HG03108 (cell line): Measurements from ENCODE around the gene THAP3.
"Not testable (repeated sequence)": the region's sequence is repeated elsewhere in the genome, so short reads cannot be mapped to it uniquely, and the experiment has no call there.

ENCODE experiments used
- ATAC-seq: cut with Tn5 transposase; IDR thresholded peaks from one replicate; pipeline ENCODE4 v1.9.1; 2021; ENCODE audit warnings: moderate library complexity; ENCODE audit not compliant: unreplicated experiment

Gene THAP3

DNA sequence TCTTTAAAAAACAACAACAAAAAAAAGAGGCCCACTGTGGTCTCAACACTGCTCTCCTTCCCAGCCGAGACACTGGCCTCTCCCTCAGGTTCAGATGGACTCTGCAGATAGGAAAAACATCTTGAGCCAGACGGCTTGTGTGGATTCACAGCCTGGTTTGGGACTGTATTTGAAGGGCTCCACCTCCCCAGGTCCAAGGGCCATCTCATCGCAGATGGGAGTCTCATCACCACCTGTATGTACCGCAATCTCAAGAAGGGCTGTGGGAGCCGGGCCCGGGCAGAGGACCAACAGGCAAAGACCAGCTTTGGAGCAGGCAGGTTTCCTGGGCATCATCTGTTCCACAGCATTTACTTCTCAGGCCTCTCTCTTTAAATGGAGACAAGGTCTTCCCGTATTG, 34.6 kb upstream of the THAP3 start:
- ATAC-seq: no peak

- ATAC-seq: no peak
These were observed 33.4 kb upstream of the THAP3 start for GRCh38 chr1:6591222-6591621.

GRCh38 chr1:6591644-6592043, 33.0 kb upstream of the THAP3 start:
- ATAC-seq: no peak

DNA sequence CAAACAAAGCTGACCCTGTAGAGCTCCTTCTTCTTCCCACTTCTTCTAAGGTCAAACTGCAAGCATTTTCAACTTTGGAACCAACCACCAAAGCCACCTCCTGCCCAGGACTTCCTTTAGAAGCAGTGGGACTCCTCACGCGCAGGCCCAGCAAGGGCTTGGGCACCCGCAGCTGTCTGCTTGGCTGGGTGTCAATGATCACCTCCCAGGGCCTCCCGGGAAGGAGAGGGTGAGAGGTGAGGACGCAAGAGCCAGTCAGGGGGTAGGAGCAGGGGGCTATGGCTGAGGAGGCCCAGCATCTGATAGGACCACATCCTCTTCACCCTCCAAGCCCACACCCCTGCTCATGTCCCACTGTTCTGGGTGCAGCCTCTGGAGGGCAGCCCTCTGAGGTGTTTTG, 32.2 kb upstream of the THAP3 start:
- no peak for ATAC-seq

DNA sequence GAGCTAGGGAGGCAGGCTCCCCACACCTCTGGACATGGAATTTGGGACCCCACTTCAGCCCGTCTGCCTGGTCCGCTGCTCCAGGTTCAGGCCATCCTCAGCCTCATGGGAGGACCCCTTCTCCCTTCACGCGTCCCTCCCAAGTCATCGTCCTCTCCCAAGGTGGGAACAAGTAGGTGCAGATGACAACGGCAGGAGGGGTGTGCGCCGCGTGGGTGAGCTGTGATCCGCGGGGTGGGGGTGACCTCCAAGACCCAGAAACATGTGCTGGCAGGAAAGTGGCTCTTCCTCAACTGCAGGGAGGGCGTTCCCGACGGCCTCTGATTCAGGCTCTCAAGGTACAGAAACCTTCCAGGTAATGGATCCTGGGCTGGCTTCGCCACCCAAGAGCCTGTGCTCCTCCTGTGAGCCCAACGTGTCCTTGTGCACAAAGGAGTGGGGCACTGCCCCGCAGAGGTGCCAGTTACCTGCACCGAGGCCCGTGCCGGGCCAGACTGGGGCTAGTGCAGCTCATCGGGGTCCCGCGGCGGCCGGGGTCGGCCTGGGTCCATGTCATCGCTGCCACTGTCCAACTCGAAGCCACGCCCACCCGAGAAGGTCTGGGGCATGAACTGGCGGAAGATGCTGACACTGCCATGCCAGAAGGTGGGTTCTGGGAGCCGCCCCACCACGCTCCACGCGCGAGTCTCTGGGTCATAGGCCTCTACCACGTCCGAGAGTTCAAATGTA, 31.6 kb upstream of the THAP3 start:
- no peak for ATAC-seq

DNA sequence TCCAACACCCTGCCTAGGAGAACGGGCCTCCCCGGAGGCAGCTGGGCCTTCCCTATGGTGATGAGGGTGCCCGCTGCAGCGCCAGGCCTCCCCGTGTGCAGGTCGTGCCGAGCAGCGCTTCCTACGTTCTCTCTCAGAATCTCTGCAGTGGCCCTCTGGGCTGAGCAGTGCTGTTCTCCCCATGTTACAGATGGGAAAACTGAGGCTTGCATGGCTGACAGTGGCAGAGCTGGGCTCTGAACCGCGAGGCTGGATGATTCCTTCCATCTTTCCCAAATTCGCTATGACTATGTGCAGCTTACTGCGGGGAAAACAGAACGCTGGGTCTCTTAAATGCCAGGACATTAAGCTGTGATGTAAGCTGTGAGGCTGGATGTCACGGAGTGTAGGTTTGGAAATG, 30.9 kb upstream of the THAP3 start:
- ATAC-seq: no peak

GRCh38 chr1:6594977-6595740, 29.5 kb upstream of the THAP3 start:
- no peak for ATAC-seq

- no peak for ATAC-seq
These were observed 28.3 kb upstream of the THAP3 start for GRCh38 chr1:6596351-6596750.

GRCh38 chr1:6596886-6597776, 27.5 kb upstream of the THAP3 start:
- no peak for ATAC-seq

DNA sequence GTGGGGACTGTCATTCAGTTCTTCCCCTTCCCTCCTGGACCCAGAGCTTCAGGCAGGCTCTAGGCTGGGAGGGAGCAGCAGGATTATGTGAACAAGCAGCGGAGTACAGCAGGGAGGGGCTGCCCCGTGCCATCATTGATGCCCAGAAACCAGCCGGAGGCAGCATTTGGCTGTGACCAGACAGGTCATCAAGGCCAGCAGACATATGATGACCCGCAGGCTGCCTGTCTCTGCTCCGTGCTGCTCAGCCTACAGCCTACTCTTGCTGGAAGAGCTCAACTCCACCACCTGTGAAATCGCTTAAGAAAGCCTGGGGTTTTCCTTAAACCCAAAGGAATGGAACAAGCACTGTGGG, 26.9 kb upstream of the THAP3 start:
- no peak for ATAC-seq

GRCh38 chr1:6599141-6599975, 25.3 kb upstream of the THAP3 start:
- ATAC-seq: no peak

DNA sequence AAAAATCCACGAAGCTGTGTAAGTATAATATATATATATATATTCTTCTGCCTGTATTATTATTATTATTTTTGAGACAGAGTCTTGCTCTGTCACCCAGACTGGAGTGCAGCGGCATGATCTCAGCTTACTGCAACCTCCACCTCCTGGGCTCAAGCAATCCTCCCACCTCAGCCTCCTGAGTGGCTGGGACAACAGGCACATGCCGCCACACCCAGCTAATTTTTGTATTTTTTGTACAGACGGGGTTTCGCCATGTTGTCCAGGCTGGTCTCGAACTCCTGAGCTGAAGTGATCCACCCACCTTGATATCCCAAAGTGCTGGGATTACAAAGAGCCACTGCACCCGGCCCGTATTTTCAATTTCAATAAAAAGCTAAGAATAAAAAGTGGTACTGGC, 24.7 kb upstream of the THAP3 start:
- not testable (repeated sequence) for ATAC-seq

- ATAC-seq: peak; percentile 4
These were observed 24.1 kb upstream of the THAP3 start for GRCh38 chr1:6600410-6601048.

- peak; percentile 35 for ATAC-seq
These were observed 23.4 kb upstream of the THAP3 start for GRCh38 chr1:6601049-6601922.

GRCh38 chr1:6601923-6602668, 22.6 kb upstream of the THAP3 start:
- ATAC-seq: peak; percentile 18

DNA sequence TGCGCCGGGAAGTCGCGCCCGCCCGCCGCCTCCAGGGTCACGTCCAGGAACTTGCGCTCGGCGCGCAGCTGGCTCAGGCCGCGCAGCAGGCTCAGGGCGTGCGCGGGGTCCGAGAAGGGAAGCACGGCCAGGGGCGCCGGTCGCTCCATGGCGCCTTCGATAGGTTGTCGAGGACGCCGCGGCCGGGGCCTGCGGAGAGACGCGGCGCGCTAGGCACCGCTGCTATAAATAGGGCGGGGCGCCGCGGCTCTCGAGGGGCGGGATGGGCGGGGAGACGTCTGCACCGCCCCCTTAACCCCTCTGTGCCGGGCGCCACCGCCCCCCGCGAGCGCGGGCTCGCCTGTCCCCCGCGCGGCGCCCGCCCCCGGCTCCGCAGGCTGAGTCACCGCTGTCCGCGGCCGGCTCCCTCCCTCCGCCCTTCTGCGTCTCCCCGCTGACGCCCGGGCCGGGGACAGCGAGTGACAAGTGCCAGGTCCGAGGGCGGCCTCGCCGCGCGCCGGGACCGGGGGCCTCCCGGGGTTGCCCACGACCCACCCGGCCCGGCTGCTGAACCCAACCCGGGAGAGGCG, 21.9 kb upstream of the THAP3 start, which contains the start of gene KLHL21:
KLHL21 (minus strand) TSS at position 201 of the 569 bp plus-strand sequence; CDS start at position 149, 52 bp downstream.
- ATAC-seq: peak; percentile 44

DNA sequence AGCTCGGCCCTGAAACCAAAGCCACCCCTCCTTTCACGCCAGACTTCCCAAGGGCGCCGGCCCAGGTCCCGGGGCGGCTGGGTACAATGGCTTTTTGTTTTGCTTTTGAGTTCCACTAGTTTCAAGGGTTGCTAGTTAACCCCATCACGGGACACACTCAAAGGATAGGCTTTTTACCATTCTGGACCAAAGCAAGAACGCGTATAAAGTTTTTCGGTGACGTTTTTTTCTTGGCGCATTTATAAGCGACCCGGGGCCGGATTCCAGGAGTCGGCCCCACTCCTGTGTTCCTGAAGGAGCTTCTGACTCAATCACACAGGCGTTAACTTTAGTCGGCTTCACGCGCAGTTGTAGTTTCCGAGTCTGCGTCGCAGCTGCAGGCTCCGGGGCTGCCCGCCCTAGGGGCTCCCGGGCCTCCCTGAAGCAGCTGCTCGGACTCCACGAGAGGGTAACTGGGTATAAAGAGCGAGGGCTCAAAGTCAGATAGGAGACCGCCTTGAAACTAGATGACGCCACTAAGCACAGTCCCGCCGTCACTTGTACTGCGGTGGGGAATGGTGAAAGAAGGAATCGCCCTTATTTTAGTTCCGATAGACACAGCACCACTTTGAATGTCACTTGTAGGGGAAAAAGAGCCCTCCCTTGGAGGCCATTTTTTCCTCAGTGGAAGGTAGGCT, 21.3 kb upstream of the THAP3 start:
- ATAC-seq: peak; percentile 12
